ENCODE measurements around the gene PTGES3. TPM values are rescaled to one million over a fixed set of nuclear protein-coding genes. Genes with fewer than 3 reads are reported as not detected.
A peak's percentile ranks its signal among the peaks of the same experiment; 100 is the strongest.

PTGES3 gene
- polyA plus RNA-seq, 3 donors, result 46.1 to 232 (median 187) TPM

DNA sequence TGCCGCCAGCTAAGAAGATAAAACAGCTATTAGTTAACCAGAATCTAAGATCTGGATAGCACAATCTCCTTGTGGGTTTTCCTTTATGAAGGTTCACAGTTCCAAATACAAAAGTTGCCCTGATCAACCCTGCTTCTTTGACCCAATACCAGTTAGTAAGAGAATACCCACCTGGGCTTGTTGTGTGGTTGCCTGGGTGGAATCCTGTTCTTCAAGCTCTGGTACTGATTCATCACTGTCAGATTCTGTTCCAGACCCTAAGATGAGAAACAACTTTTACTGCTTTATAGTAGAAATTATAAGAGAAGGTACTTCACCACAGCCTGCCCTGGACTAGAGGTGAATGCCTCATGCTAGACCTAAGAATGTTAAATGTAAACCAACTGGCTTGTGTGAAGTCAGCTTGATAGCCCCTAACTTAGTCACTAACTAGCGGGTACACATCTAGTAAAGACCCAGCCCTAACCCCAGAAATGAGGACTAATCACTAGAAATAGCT lies 26.4 kb upstream of the PTGES3 start:
- no peak overlapping the region for H3K4me3 Mint-ChIP-seq
- H3K27me3 Mint-ChIP-seq (ENCODE audit: low read depth in 3 of 3), result peaks cover 0 to 2% (median 0%) of the 10 kb centered on the region in 3 donors
- whole genome bisulfite sequencing (ENCODE audit: insufficient coverage), result 100% methylated on average over 1 of the region's 2 CpGs
- Histone ChIP-seq H4K20me1 (ENCODE audit: insufficient read depth, low read length) (peaks cover 71% of the 10 kb centered on the region), H3K9ac (ENCODE audit: insufficient read depth, low read length, poor library complexity, severe bottlenecking) (no peak overlapping the region), H3K79me2 (ENCODE audit: insufficient read depth, low read length) (peaks cover 53% of the 10 kb centered on the region), H3K9me3 (replicated peaks in 1 of 2; ENCODE audit: control insufficient read depth in 1 of 2, insufficient read depth in 1 of 2, low read length in 2 of 2) (no peaks in the 10 kb centered on the region), H3K4me1 (ENCODE audit: control insufficient read depth in 1 of 2, insufficient read depth in 2 of 2, low read length in 2 of 2) (peaks cover 9 to 37% of the 10 kb centered on the region in 2 donors), H3K4me2 (replicated peaks; ENCODE audit: extremely low read depth, low read length, poor library complexity, severe bottlenecking) (no peak overlapping the region), H3K4me3 (replicated peaks in 1 of 3; ENCODE audit: low read depth in 2 of 3, low read length in 3 of 3) (no peak overlapping the region), H3K36me3 (replicated peaks in 1 of 2; ENCODE audit: control insufficient read depth in 1 of 2, insufficient read depth in 2 of 2, low read length in 2 of 2) (peaks cover 59 to 77% of the 10 kb centered on the region in 2 donors), H3K27me3 (ENCODE audit: control insufficient read depth in 2 of 2, insufficient read depth in 2 of 2, low read length in 2 of 2) (no peaks in the 10 kb centered on the region), H3K27ac (ENCODE audit: low read depth in 1 of 2, low read length in 2 of 2) (peak overlapping the region in 1 of 2 donors; percentile 5), H2AFZ (ENCODE audit: insufficient read depth, low read depth, low read length, poor library complexity, severe bottlenecking) (no peak overlapping the region)
- TF ChIP-seq, protein P1, sequence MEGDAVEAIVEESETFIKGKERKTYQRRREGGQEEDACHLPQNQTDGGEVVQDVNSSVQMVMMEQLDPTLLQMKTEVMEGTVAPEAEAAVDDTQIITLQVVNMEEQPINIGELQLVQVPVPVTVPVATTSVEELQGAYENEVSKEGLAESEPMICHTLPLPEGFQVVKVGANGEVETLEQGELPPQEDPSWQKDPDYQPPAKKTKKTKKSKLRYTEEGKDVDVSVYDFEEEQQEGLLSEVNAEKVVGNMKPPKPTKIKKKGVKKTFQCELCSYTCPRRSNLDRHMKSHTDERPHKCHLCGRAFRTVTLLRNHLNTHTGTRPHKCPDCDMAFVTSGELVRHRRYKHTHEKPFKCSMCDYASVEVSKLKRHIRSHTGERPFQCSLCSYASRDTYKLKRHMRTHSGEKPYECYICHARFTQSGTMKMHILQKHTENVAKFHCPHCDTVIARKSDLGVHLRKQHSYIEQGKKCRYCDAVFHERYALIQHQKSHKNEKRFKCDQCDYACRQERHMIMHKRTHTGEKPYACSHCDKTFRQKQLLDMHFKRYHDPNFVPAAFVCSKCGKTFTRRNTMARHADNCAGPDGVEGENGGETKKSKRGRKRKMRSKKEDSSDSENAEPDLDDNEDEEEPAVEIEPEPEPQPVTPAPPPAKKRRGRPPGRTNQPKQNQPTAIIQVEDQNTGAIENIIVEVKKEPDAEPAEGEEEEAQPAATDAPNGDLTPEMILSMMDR (IDR thresholded peaks at IDR 0.05), result no peak
- intact Hi-C loops (cut with micrococcal nuclease), result no loop called here
- H3K27ac Mint-ChIP-seq, result peak overlapping the region in 3 of 7 donors; percentile 21 to 60 (median 32)
- H3K36me3 Mint-ChIP-seq, result peaks cover 61 to 75% of the 10 kb centered on the region in 2 donors
- DNase-seq, result no peak
- H3K4me1 Mint-ChIP-seq, result peaks cover 44% of the 10 kb centered on the region
- no peaks in the 10 kb centered on the region for H3K9me3 Mint-ChIP-seq

DNA sequence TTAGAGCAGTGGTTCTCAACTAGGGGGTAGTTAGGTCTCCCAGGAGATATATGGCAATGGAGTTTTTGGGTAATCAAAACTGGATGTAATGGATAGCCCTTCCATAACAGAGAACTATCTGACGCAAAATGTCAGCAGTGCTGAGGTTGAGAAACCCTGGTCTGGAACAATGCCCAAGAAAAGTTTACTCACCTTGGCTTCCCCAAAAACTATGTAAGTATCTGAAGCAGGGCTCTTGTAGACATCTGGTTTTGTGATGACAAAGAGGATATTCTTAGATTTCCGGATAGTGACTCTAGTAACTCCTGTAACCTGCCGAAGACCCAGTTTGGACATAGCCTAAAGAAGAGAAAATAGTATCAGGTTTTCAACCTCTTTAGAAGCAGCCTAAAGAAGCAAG lies 25.3 kb upstream of the PTGES3 start:
- no peaks in the 10 kb centered on the region for H3K27me3 ChIP-seq (ENCODE audit: control insufficient read depth in 2 of 2, insufficient read depth in 2 of 2, low read length in 2 of 2)
- no peaks in the 10 kb centered on the region for H3K9me3 ChIP-seq (replicated peaks in 1 of 2; ENCODE audit: control insufficient read depth in 1 of 2, insufficient read depth in 1 of 2, low read length in 2 of 2)
- H4K20me1 ChIP-seq (ENCODE audit: insufficient read depth, low read length), result peaks cover 60% of the 10 kb centered on the region
- H3K4me3 Mint-ChIP-seq, result no peak overlapping the region
- TF ChIP-seq, protein P1 (IDR thresholded peaks at IDR 0.05), result no peak
- H3K79me2 ChIP-seq (ENCODE audit: insufficient read depth, low read length), result peaks cover 42% of the 10 kb centered on the region
- no peak overlapping the region for H2AFZ ChIP-seq (ENCODE audit: insufficient read depth, low read depth, low read length, poor library complexity, severe bottlenecking)
- intact Hi-C loops (cut with micrococcal nuclease), result no loop called here
- H3K36me3 Mint-ChIP-seq, result peaks cover 51 to 65% of the 10 kb centered on the region in 2 donors
- H3K27ac Mint-ChIP-seq, result peak overlapping the region in 3 of 7 donors; percentile 33 to 61 (median 40)
- no peak overlapping the region for H3K9ac ChIP-seq (ENCODE audit: insufficient read depth, low read length, poor library complexity, severe bottlenecking)
- peaks cover 0 to 2% (median 0%) of the 10 kb centered on the region in 3 donors for H3K27me3 Mint-ChIP-seq (ENCODE audit: low read depth in 3 of 3)
- H3K4me2 ChIP-seq (replicated peaks; ENCODE audit: extremely low read depth, low read length, poor library complexity, severe bottlenecking), result no peak overlapping the region
- no peak overlapping the region for H3K4me3 ChIP-seq (replicated peaks in 1 of 3; ENCODE audit: low read depth in 2 of 3, low read length in 3 of 3)
- peaks cover 50 to 68% of the 10 kb centered on the region in 2 donors for H3K36me3 ChIP-seq (replicated peaks in 1 of 2; ENCODE audit: control insufficient read depth in 1 of 2, insufficient read depth in 2 of 2, low read length in 2 of 2)
- peaks cover 0 to 32% of the 10 kb centered on the region in 2 donors for H3K4me1 ChIP-seq (ENCODE audit: control insufficient read depth in 1 of 2, insufficient read depth in 2 of 2, low read length in 2 of 2)
- H3K4me1 Mint-ChIP-seq, result peaks cover 40% of the 10 kb centered on the region
- no peaks in the 10 kb centered on the region for H3K9me3 Mint-ChIP-seq
- H3K27ac ChIP-seq (ENCODE audit: low read depth in 1 of 2, low read length in 2 of 2), result peak overlapping the region in 1 of 2 donors; percentile 38
- WGBS (ENCODE audit: insufficient coverage), result no CpG with 5 or more reads among the region's 3 CpGs
- DNase-seq, result no peak
